ENCODE measurements around the gene GALNT10.

DNA sequence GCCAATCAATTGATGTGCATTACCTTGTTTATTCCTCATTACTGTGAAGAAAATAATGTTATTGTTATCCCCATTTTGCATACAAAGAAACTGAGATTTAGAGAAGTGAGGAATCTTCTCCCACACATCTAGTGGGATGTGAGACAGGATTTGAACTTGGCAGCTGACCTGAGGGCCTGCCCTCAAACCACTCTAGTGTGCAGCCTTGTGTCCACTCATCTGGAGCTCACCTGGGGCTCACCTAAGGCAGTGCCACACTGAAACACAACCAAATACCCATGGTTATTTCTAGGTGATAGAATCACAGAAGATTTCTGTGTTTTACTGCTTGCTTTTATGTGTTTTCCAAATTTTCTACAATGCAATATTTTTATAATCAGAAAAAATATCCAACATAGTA is 160.6 kb downstream of the GALNT10 start:
- TF ChIP-seq, protein P1, sequence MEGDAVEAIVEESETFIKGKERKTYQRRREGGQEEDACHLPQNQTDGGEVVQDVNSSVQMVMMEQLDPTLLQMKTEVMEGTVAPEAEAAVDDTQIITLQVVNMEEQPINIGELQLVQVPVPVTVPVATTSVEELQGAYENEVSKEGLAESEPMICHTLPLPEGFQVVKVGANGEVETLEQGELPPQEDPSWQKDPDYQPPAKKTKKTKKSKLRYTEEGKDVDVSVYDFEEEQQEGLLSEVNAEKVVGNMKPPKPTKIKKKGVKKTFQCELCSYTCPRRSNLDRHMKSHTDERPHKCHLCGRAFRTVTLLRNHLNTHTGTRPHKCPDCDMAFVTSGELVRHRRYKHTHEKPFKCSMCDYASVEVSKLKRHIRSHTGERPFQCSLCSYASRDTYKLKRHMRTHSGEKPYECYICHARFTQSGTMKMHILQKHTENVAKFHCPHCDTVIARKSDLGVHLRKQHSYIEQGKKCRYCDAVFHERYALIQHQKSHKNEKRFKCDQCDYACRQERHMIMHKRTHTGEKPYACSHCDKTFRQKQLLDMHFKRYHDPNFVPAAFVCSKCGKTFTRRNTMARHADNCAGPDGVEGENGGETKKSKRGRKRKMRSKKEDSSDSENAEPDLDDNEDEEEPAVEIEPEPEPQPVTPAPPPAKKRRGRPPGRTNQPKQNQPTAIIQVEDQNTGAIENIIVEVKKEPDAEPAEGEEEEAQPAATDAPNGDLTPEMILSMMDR (IDR thresholded peaks at IDR 0.05) = no peak
- TF ChIP-seq POLR2A (IDR thresholded peaks at IDR 0.05) = no peak

Data from body of pancreas (tissue), 4 donors.